GM18951 (cell line): Measurements from ENCODE around the gene TMEM31.

ENCODE experiments used
- POLR2A ChIP-seq: IDR thresholded peaks from 4 replicates; pipeline ENCODE4 v1.6.1; 2011; ENCODE audit warnings: mild to moderate bottlenecking; ENCODE audit not compliant: insufficient read length, insufficient read depth; ENCODE audit errors: extremely low read depth
- in situ Hi-C: fragments of 300-500 bp; cut with MboI; formaldehyde crosslinking; loops from one replicate; pipeline ENCODE4 v1.12.0; 2022; ENCODE audit warnings: low sequenced_read_pairs, mixed read lengths, inconsistent platforms; ENCODE audit not compliant: unreplicated experiment

TMEM31 gene

DNA sequence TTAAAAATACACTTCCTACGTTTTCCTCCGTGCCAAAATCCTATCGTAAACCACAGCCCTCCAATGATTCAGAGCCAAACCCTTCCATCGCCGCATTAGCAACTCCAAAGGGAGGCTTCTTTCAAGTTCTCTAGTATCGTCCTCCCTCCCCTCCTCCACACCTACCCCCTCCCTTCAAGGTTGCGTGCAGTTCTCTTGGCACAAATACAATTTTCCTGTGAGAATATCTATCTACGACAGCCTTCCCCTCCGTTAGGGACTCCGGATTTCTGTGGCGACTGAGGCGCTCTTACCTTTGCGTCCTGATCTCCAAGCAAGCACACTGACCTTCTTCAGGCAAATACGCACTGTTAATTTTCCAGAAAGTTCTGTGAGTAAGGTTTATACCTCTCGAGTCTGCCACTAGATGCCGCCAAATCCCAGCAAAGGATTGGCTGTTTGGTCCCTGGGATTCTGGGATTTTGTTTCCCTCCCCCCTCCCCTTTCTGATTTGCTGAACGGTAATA is 23.0 kb upstream of the TMEM31 start:
- TF ChIP-seq POLR2A = no peak
- in situ Hi-C loops = no loop called here

DNA sequence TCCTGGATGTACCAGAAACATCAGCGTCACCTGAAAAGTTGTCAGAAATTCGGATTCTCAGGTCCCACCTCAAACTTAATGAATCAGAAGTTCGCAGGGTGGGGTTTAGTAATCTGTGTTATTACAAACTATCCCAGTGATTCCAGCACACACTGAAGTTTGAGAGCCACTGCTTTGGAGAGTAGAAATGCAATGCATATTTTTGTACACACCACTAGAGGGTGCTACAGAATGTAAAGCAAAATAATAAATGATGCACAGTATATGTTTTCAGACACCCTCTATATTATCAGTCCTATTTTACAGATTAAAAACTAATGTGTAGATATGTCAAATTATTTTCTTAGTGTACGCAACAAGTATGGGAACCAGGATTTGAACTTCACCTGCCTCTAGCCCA is 21.8 kb upstream of the TMEM31 start:
- in situ Hi-C loops = no loop called here
- TF ChIP-seq POLR2A = no peak

GRCh38 chrX:103691059-103691458 is 19.6 kb upstream of the TMEM31 start:
- in situ Hi-C loops = no loop called here
- no peak for TF ChIP-seq POLR2A

GRCh38 chrX:103697687-103698086 is 13.0 kb upstream of the TMEM31 start:
- in situ Hi-C loops = no loop called here
- TF ChIP-seq POLR2A = no peak

- no peak for TF ChIP-seq POLR2A
- in situ Hi-C loops = no loop called here
These were observed 11.5 kb upstream of the TMEM31 start for GRCh38 chrX:103699243-103699642.

DNA sequence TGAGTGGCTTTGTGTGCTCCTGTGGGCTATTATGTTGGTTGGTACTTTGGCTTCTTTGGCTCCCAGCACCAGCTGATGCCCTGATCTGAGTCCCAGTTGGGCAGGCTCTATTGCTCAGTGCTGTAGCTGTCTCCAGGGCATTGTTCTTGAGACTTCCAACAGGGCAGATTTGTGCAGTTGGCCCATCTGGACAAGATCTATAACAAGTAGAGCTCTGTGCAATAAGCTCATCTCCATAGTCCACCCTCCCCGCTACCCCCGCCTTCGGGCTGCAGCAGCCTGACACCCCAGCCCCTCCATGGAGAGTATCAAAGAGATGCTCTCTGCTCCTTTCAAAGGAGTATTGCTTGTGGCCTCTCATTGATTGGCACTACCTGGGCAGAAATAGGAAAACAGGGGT is 5.8 kb upstream of the TMEM31 start:
- in situ Hi-C loops = no loop called here

GRCh38 chrX:103716962-103717361 is 6.3 kb downstream of the TMEM31 start:
- TF ChIP-seq POLR2A = no peak
- in situ Hi-C loops = no loop called here

More for the DNA sequence above, 5.8 kb upstream of the TMEM31 start:
- TF ChIP-seq POLR2A = no peak

DNA sequence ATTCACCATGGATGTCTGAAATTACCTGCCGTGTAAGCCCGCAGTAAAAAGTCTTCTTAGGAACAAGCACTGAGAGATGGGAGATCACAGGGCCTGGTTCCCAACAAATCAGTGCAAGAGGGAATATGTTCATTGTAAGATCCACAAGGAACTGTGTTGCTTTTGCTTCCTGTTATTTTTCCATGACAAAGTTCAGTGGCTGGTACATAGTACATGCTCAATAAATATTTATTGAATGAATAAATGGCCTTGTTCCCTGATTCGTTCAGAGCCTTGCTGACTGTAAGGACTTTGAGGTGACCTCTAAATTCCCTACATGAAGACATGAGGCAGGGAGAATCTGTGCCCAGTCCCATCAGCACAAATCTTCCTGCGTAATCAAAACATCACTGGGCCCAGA is 7.4 kb downstream of the TMEM31 start:
- TF ChIP-seq POLR2A = no peak
- in situ Hi-C loops = no loop called here

DNA sequence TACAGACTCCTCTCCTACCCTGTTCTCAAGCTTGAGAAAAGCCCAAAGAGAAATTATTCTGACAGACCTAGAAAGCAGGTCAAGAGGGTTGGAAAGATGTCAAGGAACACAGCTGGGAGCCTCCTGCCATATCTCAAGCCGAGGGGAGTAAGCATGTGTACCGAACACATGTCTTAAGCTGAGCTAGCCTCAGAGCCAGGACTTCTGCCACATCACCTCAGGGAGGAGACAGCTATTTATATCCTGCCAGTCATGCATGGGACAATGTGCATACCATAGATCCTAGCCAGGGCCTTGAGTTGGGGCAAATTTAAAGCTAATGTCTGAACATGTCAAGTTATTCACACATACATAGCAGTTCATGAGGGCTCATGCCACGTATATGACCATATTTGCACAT is 11.8 kb downstream of the TMEM31 start:
- TF ChIP-seq POLR2A = no peak
- in situ Hi-C loops = no loop called here

GRCh38 chrX:103726477-103726876 is 15.8 kb downstream of the TMEM31 start:
- in situ Hi-C loops = no loop called here
- TF ChIP-seq POLR2A = no peak

GRCh38 chrX:103727115-103727514 is 16.4 kb downstream of the TMEM31 start:
- in situ Hi-C loops = no loop called here
- TF ChIP-seq POLR2A = no peak

- TF ChIP-seq POLR2A = no peak
- in situ Hi-C loops = no loop called here
These were observed 18.3 kb downstream of the TMEM31 start for GRCh38 chrX:103729015-103729414.

DNA sequence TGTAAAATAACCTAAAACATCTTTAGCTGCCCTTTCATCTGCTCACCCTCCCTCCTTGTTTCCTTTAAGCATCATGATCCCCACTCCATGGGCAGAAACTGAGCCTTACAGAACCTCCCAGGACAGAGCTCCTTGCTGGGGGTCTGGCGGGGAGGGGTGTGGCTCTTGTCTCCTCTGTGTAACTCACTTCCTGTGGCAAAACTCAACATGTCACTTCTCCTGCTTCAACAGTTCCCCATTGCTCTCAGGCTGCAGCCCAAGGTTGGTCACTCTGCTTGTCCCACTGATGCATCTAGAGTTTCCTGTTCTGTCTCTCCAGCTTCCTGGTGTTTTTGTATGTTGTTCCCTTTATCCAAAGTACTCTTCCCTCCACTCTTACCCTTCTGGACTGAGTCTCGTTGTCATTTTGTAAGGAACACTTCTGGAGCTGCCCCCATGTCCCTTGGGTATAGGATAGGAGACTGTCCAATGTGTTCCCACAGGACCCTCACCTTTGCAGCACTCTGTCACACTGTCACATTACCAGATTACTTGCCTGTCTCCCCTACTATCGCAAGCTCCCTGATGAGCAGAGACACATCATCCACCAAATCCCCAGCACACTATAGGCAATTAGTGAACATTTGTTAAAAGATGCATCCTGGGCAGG is 19.6 kb downstream of the TMEM31 start:
- no peak for TF ChIP-seq POLR2A
- in situ Hi-C loops = no loop called here

DNA sequence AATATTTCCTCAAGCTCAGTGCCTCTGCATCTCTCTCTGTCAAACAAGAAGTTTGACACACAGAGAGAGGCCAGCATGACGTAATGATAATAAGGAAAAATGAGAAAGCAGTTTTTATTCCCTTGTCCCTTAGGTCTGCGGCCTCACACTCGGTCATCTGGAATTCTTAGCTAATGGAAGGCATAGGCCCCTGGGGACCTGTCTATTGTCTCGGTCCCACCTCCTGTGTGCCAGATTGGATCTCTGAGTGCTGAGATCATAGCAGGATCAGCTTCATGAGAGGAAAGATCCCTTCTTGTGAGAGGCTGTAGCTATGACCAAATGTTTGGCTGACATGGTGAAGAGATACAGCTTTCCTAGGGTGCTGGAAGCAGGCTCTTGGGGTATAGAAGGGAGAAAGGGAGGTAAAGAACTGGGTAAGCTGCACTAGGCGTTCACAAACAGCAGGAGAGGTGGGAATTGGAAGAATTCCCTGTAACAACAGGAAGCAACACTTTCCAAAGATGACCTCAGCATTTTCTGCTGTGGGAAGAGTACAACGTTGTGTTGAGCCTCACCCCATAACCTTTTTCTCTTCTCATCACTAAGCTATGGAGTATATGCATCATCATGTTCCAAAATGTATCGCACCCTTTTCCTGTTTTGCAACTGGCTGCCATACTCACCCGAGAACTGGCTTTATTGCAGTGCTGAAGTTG is 20.2 kb downstream of the TMEM31 start:
- in situ Hi-C loops = no loop called here
- no peak for TF ChIP-seq POLR2A
